Activated CD4-positive, alpha-beta memory T cell treated with anti-CD3 and anti-CD28 coated beads, Interleukin-2, amount 10 ng/mL, durations not matched to agents 7 days and 5 days (primary cell): ENCODE data around the gene SDK1. TPM values are rescaled to one million over a fixed set of nuclear protein-coding genes. Genes with fewer than 3 reads are reported as not detected.

Experiments used
- CTCF ChIA-PET: fragments of 350-600 bp; sonication (Branson Sonifier 250); formaldehyde crosslinking; loops from one replicate; lab custom pipeline; 2021; ENCODE audit warnings: antibody characterized with exemption, inconsistent platforms; lab: Charles Lee
- POLR2A ChIA-PET: fragments of 350-600 bp; sonication (Branson Sonifier 250); formaldehyde crosslinking; loops from one replicate; lab custom pipeline; 2021; ENCODE audit warnings: antibody characterized with exemption; lab: Charles Lee
- DNase-seq: peaks from one replicate; pipeline ENCODE4 v3.0.0-alpha.2; 2020
- H3K27ac Mint-ChIP-seq: one replicate; pipeline ENCODE4 v1.8.0; 2021; ENCODE audit warnings: mild to moderate bottlenecking, mixed read lengths
- H3K27me3 Mint-ChIP-seq: one replicate; pipeline ENCODE4 v1.8.0; 2021; ENCODE audit warnings: mixed read lengths
- H3K36me3 Mint-ChIP-seq: one replicate; pipeline ENCODE4 v1.8.0; 2021; ENCODE audit warnings: low read depth, mixed read lengths
- H3K4me1 Mint-ChIP-seq: one replicate; pipeline ENCODE4 v1.8.0; 2021; ENCODE audit warnings: mixed read lengths
- H3K4me3 Mint-ChIP-seq: one replicate; pipeline ENCODE4 v1.8.0; 2021; ENCODE audit warnings: mild to moderate bottlenecking, mixed read lengths
- H3K9me3 Mint-ChIP-seq: one replicate; pipeline ENCODE4 v1.8.0; 2021; ENCODE audit warnings: mixed read lengths
- total RNA-seq, 2 experiments: library from RNA; stranded (reverse); gene quantifications; one replicate each; pipeline ENCODE4 v1.2.3, GENCODE V29; 2021

Gene SDK1
- total RNA-seq, 2 experiments from 2014 or later = 0.03 to 0.05 TPM

- ChIA-PET POLR2A (no interaction called here), CTCF (no interaction called here)
- Mint-ChIP-seq H3K4me1 (no peaks in the 10 kb centered on the region), H3K27me3 (no peaks in the 10 kb centered on the region), H3K9me3 (peaks cover 2% of the 10 kb centered on the region), H3K36me3 (no peaks in the 10 kb centered on the region), H3K27ac (no peak overlapping the region), H3K4me3 (no peak overlapping the region)
- DNase-seq = no peak
These were observed 936.5 kb downstream of the SDK1 start for GRCh38 chr7:4237296-4238235.

DNA sequence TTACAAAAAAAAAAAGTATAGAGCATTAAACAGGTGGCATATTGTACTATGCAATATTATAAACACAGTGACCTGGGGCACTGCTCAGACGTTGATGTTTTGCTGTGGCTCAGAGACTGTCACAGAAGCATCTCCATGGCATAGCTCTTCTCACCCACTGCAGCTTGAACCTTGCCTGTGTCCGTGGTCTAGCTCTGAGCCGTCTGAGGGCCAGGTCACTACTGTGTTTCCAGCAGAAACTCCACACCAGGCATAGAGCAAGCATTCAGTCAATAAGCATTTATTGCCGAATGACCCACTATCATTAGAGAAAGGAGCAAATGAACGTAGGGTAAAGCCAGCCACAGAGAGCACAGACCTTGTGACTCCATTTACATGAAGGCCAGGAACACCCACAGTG lies 937.8 kb downstream of the SDK1 start:
- Mint-ChIP-seq H3K4me3 (no peak overlapping the region), H3K27ac (no peak overlapping the region), H3K27me3 (no peaks in the 10 kb centered on the region), H3K4me1 (no peaks in the 10 kb centered on the region), H3K36me3 (no peaks in the 10 kb centered on the region), H3K9me3 (peaks cover 6% of the 10 kb centered on the region)
- CTCF ChIA-PET = no interaction called here
- POLR2A ChIA-PET = no interaction called here
- no peak for DNase-seq

DNA sequence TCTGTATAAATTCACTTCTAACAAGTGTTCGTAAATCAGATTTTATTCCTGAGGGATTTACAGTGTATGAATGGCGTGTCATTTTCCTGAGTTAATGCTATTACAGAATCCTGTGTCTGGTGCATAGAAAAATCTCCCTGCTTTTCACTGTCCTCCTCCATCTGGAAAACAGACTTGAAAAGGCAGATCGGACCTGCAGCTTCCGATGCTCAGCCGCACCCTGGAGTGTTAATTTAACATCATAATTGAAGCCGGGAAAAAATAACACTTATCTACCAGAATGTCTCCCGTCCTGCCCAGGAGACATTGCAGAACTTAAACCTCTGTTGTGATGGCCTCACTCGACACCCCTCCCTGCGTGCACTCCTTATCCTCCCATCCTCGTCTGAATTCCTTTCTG lies 939.0 kb downstream of the SDK1 start:
- Mint-ChIP-seq H3K27ac (no peak overlapping the region), H3K9me3 (peaks cover 10% of the 10 kb centered on the region), H3K36me3 (no peaks in the 10 kb centered on the region), H3K27me3 (no peaks in the 10 kb centered on the region), H3K4me3 (no peak overlapping the region), H3K4me1 (no peaks in the 10 kb centered on the region)
- DNase-seq = no peak
- CTCF ChIA-PET = no interaction called here
- POLR2A ChIA-PET = no interaction called here

DNA sequence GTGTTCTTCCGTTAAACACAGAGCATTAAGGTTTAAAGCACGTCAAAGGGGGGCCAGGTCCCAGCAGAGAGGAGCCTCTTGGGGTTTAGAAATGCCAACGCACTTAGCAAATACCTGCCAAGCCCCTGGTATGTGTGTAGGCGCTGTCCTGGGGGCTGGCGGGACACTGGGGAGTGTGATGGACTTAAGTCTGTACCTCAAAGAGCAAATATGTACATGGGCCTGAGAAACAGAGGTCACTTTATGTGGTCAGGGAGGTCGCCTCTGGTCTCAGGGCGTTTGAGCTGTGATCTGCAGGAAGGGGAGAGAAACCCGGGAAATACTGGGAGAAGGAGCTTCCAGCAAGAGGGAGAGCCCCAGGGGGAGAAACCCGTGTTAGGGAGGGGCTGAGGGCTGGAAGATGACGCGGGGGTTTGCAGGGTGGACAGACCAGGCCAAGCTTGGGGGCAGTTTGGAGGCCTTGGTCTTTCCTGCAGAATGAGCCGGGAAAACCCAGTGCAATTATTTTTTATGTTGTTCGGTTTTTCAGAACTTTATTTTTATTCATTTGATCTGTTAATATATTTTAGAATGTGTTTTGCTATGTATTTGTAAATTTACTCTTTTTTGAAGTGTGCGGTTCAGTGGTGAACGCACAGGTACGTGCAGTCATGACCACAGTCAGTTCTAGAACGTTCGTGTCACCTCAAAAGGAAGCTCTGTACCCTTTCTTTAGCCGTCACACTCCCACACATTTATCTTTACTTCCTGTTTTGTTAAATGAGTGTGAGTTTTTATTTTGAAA lies 939.7 kb downstream of the SDK1 start:
- Mint-ChIP-seq H3K36me3 (no peaks in the 10 kb centered on the region), H3K4me1 (no peaks in the 10 kb centered on the region), H3K27ac (no peak overlapping the region), H3K27me3 (no peaks in the 10 kb centered on the region), H3K9me3 (peaks cover 13% of the 10 kb centered on the region), H3K4me3 (no peak overlapping the region)
- CTCF ChIA-PET = no interaction called here
- POLR2A ChIA-PET = no interaction called here
- DNase-seq = no peak

DNA sequence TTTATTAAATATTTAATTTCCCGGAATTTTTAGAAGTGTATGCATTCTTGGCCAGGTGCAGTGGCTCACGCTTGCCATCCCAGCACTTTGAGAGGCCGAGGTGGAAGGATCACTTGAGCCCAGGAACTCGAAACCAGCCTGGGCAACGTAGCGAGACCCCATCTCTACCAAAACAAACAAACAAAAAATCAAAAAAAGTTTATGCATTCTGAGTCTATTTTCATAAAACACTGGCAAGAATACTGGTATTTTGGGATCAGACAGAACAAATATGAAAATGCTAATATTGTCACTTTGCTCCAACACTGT lies 940.2 kb downstream of the SDK1 start:
- peaks cover 14% of the 10 kb centered on the region for H3K9me3 Mint-ChIP-seq
- no peak for DNase-seq
- no peak overlapping the region for H3K27ac Mint-ChIP-seq
- H3K27me3 Mint-ChIP-seq = no peaks in the 10 kb centered on the region
- H3K4me1 Mint-ChIP-seq = no peaks in the 10 kb centered on the region
- ChIA-PET POLR2A (no interaction called here), CTCF (no interaction called here)
- no peak overlapping the region for H3K4me3 Mint-ChIP-seq
- no peaks in the 10 kb centered on the region for H3K36me3 Mint-ChIP-seq

GRCh38 chr7:4241791-4242190 lies 940.7 kb downstream of the SDK1 start:
- no peak overlapping the region for H3K4me3 Mint-ChIP-seq
- CTCF ChIA-PET = no interaction called here
- H3K9me3 Mint-ChIP-seq = peaks cover 16% of the 10 kb centered on the region
- no peaks in the 10 kb centered on the region for H3K36me3 Mint-ChIP-seq
- no peaks in the 10 kb centered on the region for H3K4me1 Mint-ChIP-seq
- H3K27ac Mint-ChIP-seq = no peak overlapping the region
- H3K27me3 Mint-ChIP-seq = no peaks in the 10 kb centered on the region
- no peak for DNase-seq
- POLR2A ChIA-PET = no interaction called here

DNA sequence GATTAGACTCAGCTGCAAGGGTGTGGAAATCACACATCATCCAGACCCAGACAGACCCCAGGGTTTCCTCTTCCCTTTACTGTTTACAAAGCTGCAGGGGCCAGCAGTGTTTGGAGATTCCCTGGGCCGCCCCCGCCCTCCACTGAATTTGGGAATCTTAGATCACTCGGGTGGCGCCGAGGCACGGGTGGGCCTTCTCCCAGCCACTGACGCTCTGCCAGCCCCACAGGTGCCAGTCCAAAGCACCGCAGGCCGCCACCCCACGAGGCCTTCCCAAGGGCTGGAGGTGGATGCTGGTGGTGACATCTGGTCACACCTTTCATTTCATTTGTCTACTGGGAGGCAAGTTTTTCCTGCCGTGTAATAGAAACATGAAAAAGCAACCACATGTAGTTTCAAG lies 941.7 kb downstream of the SDK1 start:
- no peak for DNase-seq
- POLR2A ChIA-PET = no interaction called here
- H3K4me1 Mint-ChIP-seq = no peaks in the 10 kb centered on the region
- H3K27me3 Mint-ChIP-seq = no peaks in the 10 kb centered on the region
- no peak overlapping the region for H3K4me3 Mint-ChIP-seq
- peaks cover 16% of the 10 kb centered on the region for H3K9me3 Mint-ChIP-seq
- CTCF ChIA-PET = no interaction called here
- H3K27ac Mint-ChIP-seq = no peak overlapping the region
- no peaks in the 10 kb centered on the region for H3K36me3 Mint-ChIP-seq

- Mint-ChIP-seq H3K4me1 (no peaks in the 10 kb centered on the region), H3K27ac (no peak overlapping the region), H3K4me3 (no peak overlapping the region), H3K27me3 (no peaks in the 10 kb centered on the region), H3K9me3 (peaks cover 26% of the 10 kb centered on the region), H3K36me3 (no peaks in the 10 kb centered on the region)
- DNase-seq = no peak
- ChIA-PET POLR2A (no interaction called here), CTCF (no interaction called here)
These were observed 943.0 kb downstream of the SDK1 start for GRCh38 chr7:4244041-4244440.

DNA sequence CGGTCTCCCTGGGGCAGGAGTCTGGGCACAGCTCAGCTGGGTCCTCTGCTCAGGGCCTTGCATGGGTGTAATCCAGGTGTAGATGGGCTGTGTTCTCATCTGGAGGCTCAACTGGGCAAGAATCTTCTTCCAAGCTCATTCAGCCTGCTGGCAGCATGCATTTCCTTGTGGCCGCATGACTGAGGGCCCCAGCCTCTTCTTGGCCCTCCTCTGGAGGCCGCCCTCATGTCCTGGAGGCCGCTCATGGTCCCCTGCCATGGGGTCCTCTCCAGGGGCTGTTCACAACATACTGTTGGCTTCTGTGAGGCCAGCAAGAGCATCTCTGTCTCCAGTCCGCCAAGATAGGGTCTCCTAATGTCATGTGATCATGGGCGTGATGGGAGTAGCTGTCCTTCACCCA lies 943.6 kb downstream of the SDK1 start:
- H3K4me3 Mint-ChIP-seq = no peak overlapping the region
- peaks cover 26% of the 10 kb centered on the region for H3K9me3 Mint-ChIP-seq
- H3K36me3 Mint-ChIP-seq = no peaks in the 10 kb centered on the region
- no peaks in the 10 kb centered on the region for H3K27me3 Mint-ChIP-seq
- H3K4me1 Mint-ChIP-seq = no peaks in the 10 kb centered on the region
- H3K27ac Mint-ChIP-seq = no peak overlapping the region
- DNase-seq = no peak
- ChIA-PET POLR2A (no interaction called here), CTCF (no interaction called here)

DNA sequence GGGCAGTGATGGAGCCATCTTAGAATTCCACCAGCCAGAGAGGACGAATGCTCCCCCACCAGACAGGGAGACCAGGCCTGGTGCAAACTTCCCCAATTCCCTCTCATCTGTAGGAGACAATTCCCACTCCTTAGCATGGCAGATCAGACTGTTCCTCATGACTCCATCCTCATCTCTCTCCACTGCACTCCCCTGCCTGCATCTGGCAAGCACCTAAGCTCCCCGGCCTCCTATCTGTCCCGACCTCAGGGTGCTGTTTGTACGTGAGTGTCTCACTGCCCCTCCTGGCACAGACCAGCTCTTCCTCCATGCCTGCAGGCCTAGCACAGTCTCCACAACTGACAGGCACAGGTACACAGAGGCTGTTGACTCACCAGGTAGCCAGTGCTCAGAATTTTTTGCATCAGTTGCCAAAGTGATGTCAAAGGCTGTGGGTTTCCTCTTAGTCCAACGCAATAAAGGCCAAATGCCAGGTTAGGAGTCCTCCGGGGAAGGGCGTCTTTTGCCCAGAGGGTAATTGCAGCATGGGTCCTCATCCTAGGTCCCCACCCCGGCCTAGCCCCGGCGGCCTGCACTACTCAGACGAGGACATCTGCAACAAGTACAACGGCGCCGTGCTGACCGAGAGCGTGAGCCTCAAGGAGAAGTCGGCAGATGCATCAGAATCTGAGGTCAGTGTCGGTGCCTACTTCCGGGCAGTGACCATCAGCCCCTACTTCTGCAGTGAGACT lies 944.2 kb downstream of the SDK1 start:
- Mint-ChIP-seq H3K27ac (no peak overlapping the region), H3K27me3 (no peaks in the 10 kb centered on the region), H3K9me3 (peaks cover 26% of the 10 kb centered on the region), H3K4me1 (no peaks in the 10 kb centered on the region), H3K4me3 (no peak overlapping the region), H3K36me3 (no peaks in the 10 kb centered on the region)
- no peak for DNase-seq
- CTCF ChIA-PET = no interaction called here
- POLR2A ChIA-PET = no interaction called here

DNA sequence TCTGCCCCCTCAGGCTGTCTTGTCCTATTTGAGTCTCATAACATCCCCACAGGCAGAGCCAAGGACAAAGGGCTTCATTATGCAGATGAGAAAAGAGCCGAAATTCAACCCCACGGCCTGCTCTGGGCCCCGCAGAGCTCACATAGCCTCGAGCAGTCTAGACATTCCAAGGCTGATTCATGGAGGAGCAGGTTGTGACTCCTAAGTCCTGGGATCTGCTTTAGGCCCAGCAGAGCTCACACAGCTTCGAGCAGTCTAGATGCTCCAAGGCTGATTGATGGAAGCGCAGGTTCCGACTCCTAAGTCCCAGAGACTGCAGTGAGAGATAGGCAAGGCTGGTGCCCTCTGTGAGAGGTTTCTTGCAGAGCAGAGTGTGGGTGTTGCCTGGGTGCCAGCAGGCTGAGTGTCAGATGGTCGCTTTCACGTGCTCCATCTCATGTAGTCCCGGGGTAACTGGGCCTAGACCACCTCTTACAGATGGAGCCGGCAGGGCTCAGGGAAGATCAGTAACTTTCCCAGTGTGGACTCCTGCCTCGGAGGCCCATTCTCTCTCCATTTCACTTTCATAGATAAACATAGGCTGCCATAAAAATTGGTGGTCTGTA lies 944.9 kb downstream of the SDK1 start:
- no peaks in the 10 kb centered on the region for H3K36me3 Mint-ChIP-seq
- CTCF ChIA-PET = no interaction called here

DNA sequence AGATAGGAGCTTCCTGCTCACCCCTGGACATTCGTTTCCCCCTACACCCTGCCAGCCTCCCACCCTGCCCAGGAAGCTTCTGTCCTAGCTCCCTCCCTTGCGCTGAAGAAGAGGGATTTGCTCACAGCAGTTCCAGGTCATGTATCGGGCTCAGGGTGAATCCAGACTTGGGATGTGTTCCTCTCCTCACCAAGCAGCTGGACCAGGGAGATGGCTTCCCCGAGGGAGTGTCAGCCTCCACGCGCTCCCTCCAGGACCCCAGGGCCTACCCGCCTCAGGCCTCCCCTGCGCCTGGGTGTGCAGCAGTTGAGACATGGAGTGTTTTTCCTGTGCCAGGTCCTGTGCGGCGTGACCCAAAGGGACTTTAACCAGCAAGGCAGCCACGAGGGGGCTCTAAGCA lies 945.5 kb downstream of the SDK1 start:
- ChIA-PET CTCF (no interaction called here), POLR2A (no interaction called here)
- Mint-ChIP-seq H3K27ac (no peak overlapping the region), H3K4me3 (no peak overlapping the region), H3K9me3 (peaks cover 28% of the 10 kb centered on the region), H3K4me1 (no peaks in the 10 kb centered on the region), H3K36me3 (no peaks in the 10 kb centered on the region), H3K27me3 (no peaks in the 10 kb centered on the region)
- no peak for DNase-seq

More for the DNA sequence above, 944.9 kb downstream of the SDK1 start:
- POLR2A ChIA-PET = no interaction called here
- no peak overlapping the region for H3K4me3 Mint-ChIP-seq
- H3K4me1 Mint-ChIP-seq = no peaks in the 10 kb centered on the region
- DNase-seq = no peak
- H3K27me3 Mint-ChIP-seq = no peaks in the 10 kb centered on the region
- H3K27ac Mint-ChIP-seq = no peak overlapping the region
- H3K9me3 Mint-ChIP-seq = peaks cover 28% of the 10 kb centered on the region
